HepG2 (cell line): ENCODE measurements around the gene TADA3. TPM values are rescaled to one million over a fixed set of nuclear protein-coding genes. Genes with fewer than 3 reads are reported as not detected.

ENCODE experiments used
- AGO2 ChIP-seq: fragments of 200-400 bp; formaldehyde crosslinking; optimal IDR thresholded peaks from 2 replicates; pipeline ENCODE3; 2017; ENCODE audit warnings: mild to moderate bottlenecking, low read depth, low read length, moderate library complexity
- ATF6 ChIP-seq: sonication (generic); formaldehyde crosslinking; conservative IDR thresholded peaks from 2 replicates; pipeline ENCODE4 v1.4.0; 2020; ENCODE audit warnings: missing genetic modification reagents
- DMAP1 ChIP-seq: IDR thresholded peaks from 2 replicates; pipeline ENCODE4 v1.6.1; 2016
- EP300 ChIP-seq, 3 experiments: sonication (generic) in 1 of 3; formaldehyde crosslinking in 1 of 3; IDR thresholded peaks; 2 replicates each; pipeline versions ENCODE4 v1.5.1 to v1.6.1; 2011 to 2020; ENCODE audit warnings: low read depth in 2 of 3, low read length in 2 of 3, borderline replicate concordance in 1 of 3, improper control_type of control experiment in 1 of 3, mild to moderate bottlenecking in 1 of 3, missing genetic modification reagents in 1 of 3, moderate library complexity in 1 of 3
- FOSL2 ChIP-seq: sonication (generic); formaldehyde crosslinking; IDR thresholded peaks from 2 replicates; pipeline ENCODE4 v1.4.0; 2020; ENCODE audit warnings: missing genetic modification reagents
- FOXA3 ChIP-seq: IDR thresholded peaks from 2 replicates; pipeline ENCODE4 v1.6.1; 2016; ENCODE audit warnings: missing genetic modification reagents, missing compliant biosample characterization
- GATAD1 ChIP-seq: IDR thresholded peaks from 2 replicates; pipeline ENCODE4 v1.6.1; 2016; ENCODE audit warnings: missing genetic modification reagents, missing compliant biosample characterization
- IKZF4 ChIP-seq: sonication (generic); formaldehyde crosslinking; IDR thresholded peaks from 2 replicates; pipeline ENCODE4 v1.5.1; 2020; ENCODE audit warnings: borderline replicate concordance, mild to moderate bottlenecking, low read depth, missing genetic modification reagents; ENCODE audit errors: not compliant biosample characterization
- JUN ChIP-seq: sonication (generic); formaldehyde crosslinking; IDR thresholded peaks from 2 replicates; pipeline ENCODE4 v1.4.0; 2020; ENCODE audit warnings: mild to moderate bottlenecking, missing genetic modification reagents
- MTF1 ChIP-seq: sonication (generic); formaldehyde crosslinking; IDR thresholded peaks from 2 replicates; pipeline ENCODE4 v1.5.0; 2020; ENCODE audit warnings: missing genetic modification reagents
- NFE2 ChIP-seq: sonication (generic); formaldehyde crosslinking; IDR thresholded peaks from 2 replicates; pipeline ENCODE4 v1.4.0; 2020; ENCODE audit warnings: missing genetic modification reagents
- PHF5A ChIP-seq: IDR thresholded peaks from one replicate; pipeline ENCODE4 v1.6.1; 2018; ENCODE audit warnings: low read depth, missing genetic modification reagents; ENCODE audit not compliant: unreplicated experiment
- PRPF4 ChIP-seq: fragments of 200-400 bp; formaldehyde crosslinking; IDR thresholded peaks from 2 replicates; pipeline ENCODE4 v1.6.1; 2016; ENCODE audit warnings: low read length, low read depth; ENCODE audit not compliant: poor library complexity, severe bottlenecking
- SIN3B ChIP-seq: fragments of 150-350 bp; IDR thresholded peaks from 2 replicates; pipeline ENCODE4 v1.6.1; 2014; ENCODE audit warnings: low read length
- SRSF4 ChIP-seq: fragments of 200-400 bp; formaldehyde crosslinking; IDR thresholded peaks from one replicate; pipeline ENCODE4 v1.6.1; 2018; ENCODE audit warnings: mild to moderate bottlenecking, low read depth, low read length, moderate library complexity; ENCODE audit not compliant: poor library complexity, severe bottlenecking
- ZNF124 ChIP-seq: sonication (generic); formaldehyde crosslinking; IDR thresholded peaks from 2 replicates; pipeline ENCODE4 v1.4.0; 2020; ENCODE audit warnings: missing genetic modification reagents
- polyA plus RNA-seq, 8 experiments: library from polyadenylated mRNA; depleted of rRNA in 3 of 8; stranded (reverse) in 7 of 8; unstranded in 1 of 8; fragments of >200 nt; fragmentation: Illumina TruSeq in 4 of 8; extraction: Trizol in 4 of 8; gene quantifications; 2 replicates each; pipeline versions ENCODE4 v1.2.1 to v1.2.3, GENCODE V29; 2011 to 2016; ENCODE audit warnings: low read depth in 4 of 8, missing spikeins in 1 of 8, mixed read lengths in 1 of 8; ENCODE audit not compliant: insufficient read depth in 1 of 8
- total RNA-seq, 5 experiments: library from RNA; depleted of rRNA; stranded (reverse); fragments of >200 nt; fragmentation: Illumina TruSeq; extraction: Trizol; gene quantifications; 2 replicates each; pipeline ENCODE4 v1.2.3, GENCODE V29; 2016; ENCODE audit warnings: low read depth in 1 of 5
- TF ChIP-seq, protein P1 (sequence below): sonication (generic); formaldehyde crosslinking; IDR thresholded peaks from 2 replicates; pipeline ENCODE4 v1.4.0; 2020; ENCODE audit warnings: mild to moderate bottlenecking, missing genetic modification reagents
- TF ChIP-seq, protein P2 (sequence below): sonication (generic); formaldehyde crosslinking; IDR thresholded peaks from 2 replicates; pipeline ENCODE4 v1.5.0; 2020; ENCODE audit warnings: missing genetic modification reagents

TADA3 gene
- total and polyA plus RNA-seq, 2 of the 13 experiments (the other 11 are each of a cell fraction or from before 2014, with no cell fraction given) = 32.1 to 37.1 TPM

- no peak for TF ChIP-seq MTF1 (CRISPR knock-in tag)
- TF ChIP-seq FOXA3 = no peak
- TF ChIP-seq SIN3B = no peak
- no peak for TF ChIP-seq JUN (CRISPR knock-in tag)
- no peak for TF ChIP-seq ATF6
- TF ChIP-seq PHF5A = no peak
- TF ChIP-seq, protein P1, sequence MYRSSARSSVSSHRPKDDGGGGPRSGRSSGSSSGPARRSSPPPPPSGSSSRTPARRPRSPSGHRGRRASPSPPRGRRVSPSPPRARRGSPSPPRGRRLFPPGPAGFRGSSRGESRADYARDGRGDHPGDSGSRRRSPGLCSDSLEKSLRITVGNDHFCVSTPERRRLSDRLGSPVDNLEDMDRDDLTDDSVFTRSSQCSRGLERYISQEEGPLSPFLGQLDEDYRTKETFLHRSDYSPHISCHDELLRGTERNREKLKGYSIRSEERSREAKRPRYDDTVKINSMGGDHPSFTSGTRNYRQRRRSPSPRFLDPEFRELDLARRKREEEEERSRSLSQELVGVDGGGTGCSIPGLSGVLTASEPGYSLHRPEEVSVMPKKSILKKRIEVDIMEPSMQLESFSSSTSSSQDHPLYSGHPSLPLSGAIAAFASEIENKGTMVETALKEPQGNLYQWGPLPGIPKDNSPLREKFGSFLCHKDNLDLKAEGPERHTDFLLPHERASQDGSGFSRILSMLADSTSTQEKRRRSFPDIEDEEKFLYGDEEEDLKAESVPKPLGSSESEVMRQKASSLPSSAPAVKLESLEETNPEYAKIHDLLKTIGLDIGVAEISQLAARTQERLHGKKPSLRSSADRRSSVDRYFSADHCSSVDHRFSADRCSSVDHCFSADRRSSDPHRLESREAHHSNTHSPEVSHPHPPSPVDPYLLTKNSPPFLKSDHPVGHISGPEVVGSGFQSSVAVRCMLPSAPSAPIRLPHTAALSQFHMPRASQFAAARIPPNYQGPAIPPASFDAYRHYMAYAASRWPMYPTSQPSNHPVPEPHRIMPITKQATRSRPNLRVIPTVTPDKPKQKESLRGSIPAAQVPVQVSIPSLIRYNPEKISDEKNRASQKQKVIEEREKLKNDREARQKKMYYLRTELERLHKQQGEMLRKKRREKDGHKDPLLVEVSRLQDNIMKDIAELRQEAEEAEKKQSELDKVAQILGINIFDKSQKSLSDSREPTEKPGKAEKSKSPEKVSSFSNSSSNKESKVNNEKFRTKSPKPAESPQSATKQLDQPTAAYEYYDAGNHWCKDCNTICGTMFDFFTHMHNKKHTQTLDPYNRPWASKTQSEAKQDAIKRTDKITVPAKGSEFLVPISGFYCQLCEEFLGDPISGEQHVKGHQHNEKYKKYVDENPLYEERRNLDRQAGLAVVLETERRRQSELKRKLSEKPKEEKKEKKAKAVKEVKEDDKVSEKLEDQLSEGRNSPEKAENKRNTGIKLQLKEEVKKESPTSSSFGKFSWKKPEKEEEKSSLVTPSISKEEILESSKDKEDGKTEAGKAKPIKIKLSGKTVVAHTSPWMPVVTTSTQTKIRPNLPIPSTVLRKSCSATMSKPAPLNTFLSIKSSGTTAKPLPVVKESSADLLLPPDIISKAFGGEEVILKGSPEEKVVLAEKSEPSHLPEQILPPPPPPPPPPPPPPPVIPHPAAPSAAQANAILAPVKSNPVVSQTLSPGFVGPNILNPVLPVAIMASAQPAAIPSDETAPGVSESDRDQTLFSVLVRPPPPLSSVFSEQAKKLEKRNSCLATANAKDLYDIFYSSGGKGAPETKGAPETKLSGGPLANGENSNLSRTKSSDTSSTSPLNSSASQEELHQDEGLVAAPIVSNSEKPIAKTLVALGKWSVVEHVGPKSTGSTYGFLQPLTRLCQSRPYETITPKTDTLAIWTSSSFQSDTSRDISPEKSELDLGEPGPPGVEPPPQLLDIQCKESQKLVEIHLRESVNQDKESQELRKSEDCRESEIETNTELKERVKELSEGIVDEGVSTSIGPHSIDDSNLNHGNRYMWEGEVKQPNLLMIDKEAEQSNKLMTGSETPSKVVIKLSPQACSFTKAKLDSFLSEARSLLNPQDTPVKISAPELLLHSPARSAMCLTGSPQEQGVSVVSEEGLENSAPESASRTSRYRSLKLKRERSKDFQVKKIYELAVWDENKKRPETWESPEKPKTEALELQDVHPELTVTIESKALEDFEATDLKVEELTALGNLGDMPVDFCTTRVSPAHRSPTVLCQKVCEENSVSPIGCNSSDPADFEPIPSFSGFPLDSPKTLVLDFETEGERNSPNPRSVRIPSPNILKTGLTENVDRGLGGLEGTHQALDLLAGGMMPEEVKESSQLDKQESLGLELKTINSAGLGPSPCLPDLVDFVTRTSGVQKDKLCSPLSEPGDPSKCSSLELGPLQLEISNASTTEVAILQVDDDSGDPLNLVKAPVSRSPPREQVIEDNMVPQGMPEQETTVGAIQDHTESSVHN (CRISPR knock-in tag) = no peak
- TF ChIP-seq IKZF4 (CRISPR knock-in tag) = no peak
- TF ChIP-seq SRSF4 = no peak
- TF ChIP-seq DMAP1 (CRISPR knock-in tag) = no peak
- no peak for TF ChIP-seq FOSL2
- no peak for TF ChIP-seq NFE2 (CRISPR knock-in tag)
- TF ChIP-seq, protein P2, sequence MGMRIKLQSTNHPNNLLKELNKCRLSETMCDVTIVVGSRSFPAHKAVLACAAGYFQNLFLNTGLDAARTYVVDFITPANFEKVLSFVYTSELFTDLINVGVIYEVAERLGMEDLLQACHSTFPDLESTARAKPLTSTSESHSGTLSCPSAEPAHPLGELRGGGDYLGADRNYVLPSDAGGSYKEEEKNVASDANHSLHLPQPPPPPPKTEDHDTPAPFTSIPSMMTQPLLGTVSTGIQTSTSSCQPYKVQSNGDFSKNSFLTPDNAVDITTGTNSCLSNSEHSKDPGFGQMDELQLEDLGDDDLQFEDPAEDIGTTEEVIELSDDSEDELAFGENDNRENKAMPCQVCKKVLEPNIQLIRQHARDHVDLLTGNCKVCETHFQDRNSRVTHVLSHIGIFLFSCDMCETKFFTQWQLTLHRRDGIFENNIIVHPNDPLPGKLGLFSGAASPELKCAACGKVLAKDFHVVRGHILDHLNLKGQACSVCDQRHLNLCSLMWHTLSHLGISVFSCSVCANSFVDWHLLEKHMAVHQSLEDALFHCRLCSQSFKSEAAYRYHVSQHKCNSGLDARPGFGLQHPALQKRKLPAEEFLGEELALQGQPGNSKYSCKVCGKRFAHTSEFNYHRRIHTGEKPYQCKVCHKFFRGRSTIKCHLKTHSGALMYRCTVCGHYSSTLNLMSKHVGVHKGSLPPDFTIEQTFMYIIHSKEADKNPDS = no peak
- no peak for TF ChIP-seq EP300 (IDR thresholded peaks at IDR 0.05; ENCODE audit: low read depth in 2 of 2, low read length in 2 of 2)
- no peak for TF ChIP-seq EP300 (CRISPR knock-in tag; IDR thresholded peaks at IDR 0.05; ENCODE audit: borderline replicate concordance)
- no peak for TF ChIP-seq PRPF4
- no peak for TF ChIP-seq AGO2
- no peak for TF ChIP-seq GATAD1 (CRISPR knock-in tag)
- no peak for TF ChIP-seq ZNF124
Observed at GRCh38 chr3:9793161-9793781, 998 bp upstream of the TADA3 start (continued).
